RWPE2 (cell line): ENCODE results near the gene PCNT.

ENCODE experiments used
- ATAC-seq: fragments of 200-7000 bp; cut with Tn5 transposase; 3 replicates; pipeline ENCODE4 v1.9.1; 2021; ENCODE audit warnings: low read depth
- DNase-seq: peaks from one replicate; pipeline ENCODE4 v3.0.0-alpha.2; 2020; ENCODE audit warnings: low spot score
- H3K27ac ChIP-seq: fragments of 450-650 bp; 2 replicates; pipeline ENCODE4 v1.5.1; 2017; ENCODE audit warnings: mild to moderate bottlenecking; ENCODE audit not compliant: poor library complexity, severe bottlenecking
- H3K27me3 ChIP-seq: fragments of 250-450 bp; sonication (Bioruptor Pico); 2 replicates; pipeline ENCODE4 v1.5.1; 2021; ENCODE audit warnings: mild to moderate bottlenecking, moderate library complexity; ENCODE audit not compliant: insufficient read depth, poor library complexity, severe bottlenecking
- H3K36me3 ChIP-seq: fragments of 250-450 bp; sonication (Bioruptor Pico); 2 replicates; pipeline ENCODE4 v1.5.1; 2020; ENCODE audit warnings: low read depth, mild to moderate bottlenecking, moderate library complexity
- H3K4me1 ChIP-seq: fragments of 250-450 bp; sonication (Bioruptor Pico); 2 replicates; pipeline ENCODE4 v1.5.1; 2021; ENCODE audit warnings: mild to moderate bottlenecking, moderate library complexity; ENCODE audit not compliant: insufficient read depth, poor library complexity, severe bottlenecking
- H3K4me3 ChIP-seq: fragments of 250-450 bp; sonication (Bioruptor Pico); 2 replicates; pipeline ENCODE4 v1.5.1; 2021; ENCODE audit warnings: mild to moderate bottlenecking, moderate library complexity; ENCODE audit not compliant: severe bottlenecking
- H3K9me3 ChIP-seq: fragments of 250-450 bp; sonication (Bioruptor Pico); 2 replicates; pipeline ENCODE4 v1.5.1; 2021; ENCODE audit warnings: mild to moderate bottlenecking, moderate library complexity; ENCODE audit not compliant: severe bottlenecking
- CTCF ChIP-seq: fragments of 450-650 bp; IDR thresholded peaks from one replicate; pipeline ENCODE4 v1.5.1; 2017; ENCODE audit warnings: mild to moderate bottlenecking, moderate library complexity; ENCODE audit not compliant: poor library complexity, severe bottlenecking

The PCNT gene

DNA sequence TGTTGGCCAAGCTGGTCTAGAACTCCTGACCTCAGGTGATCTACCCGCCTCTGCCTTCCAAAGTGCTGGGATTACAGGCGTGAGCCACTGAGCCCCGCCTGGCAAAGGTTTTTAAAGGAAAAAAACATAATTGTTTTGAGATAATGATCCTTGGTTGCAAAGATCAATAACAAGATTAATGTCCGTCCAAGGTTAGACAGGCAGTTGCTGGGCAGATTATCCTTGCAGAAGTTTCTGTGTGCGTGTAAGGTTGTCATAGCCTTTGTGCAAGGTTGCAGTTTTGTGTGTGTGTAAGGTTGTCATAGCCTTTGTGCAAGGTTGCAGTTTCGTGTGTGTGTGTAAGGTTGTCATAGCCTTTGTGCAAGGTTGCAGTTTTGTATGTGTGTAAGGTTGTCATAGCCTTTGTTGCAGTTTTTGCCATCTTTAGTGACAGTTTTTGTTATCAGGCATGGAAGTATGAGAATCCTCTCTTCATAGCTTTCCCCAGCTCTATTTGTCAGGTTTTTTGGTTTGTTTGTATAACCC, 34.2 kb upstream of the PCNT start:
- H3K36me3 ChIP-seq = peaks cover 28% of the 10 kb centered on the region
- no peak for ATAC-seq
- H3K9me3 ChIP-seq = no peaks in the 10 kb centered on the region
- no peak overlapping the region for H3K4me3 ChIP-seq
- no peak for DNase-seq
- TF ChIP-seq CTCF = no peak
- H3K27me3 ChIP-seq = no peaks in the 10 kb centered on the region
- H3K4me1 ChIP-seq = peaks cover 4% of the 10 kb centered on the region
- no peak overlapping the region for H3K27ac ChIP-seq

- Histone ChIP-seq H3K27ac (no peak overlapping the region), H3K4me3 (no peak overlapping the region), H3K36me3 (peaks cover 24% of the 10 kb centered on the region), H3K9me3 (no peaks in the 10 kb centered on the region), H3K4me1 (no peaks in the 10 kb centered on the region), H3K27me3 (no peaks in the 10 kb centered on the region)
- no peak for ATAC-seq
- DNase-seq = no peak
- TF ChIP-seq CTCF = no peak
Measured at GRCh38 chr21:46291561-46291960, 32.4 kb upstream of the PCNT start.

GRCh38 chr21:46294647-46295176, 29.2 kb upstream of the PCNT start:
- Histone ChIP-seq H3K9me3 (no peaks in the 10 kb centered on the region), H3K4me3 (no peak overlapping the region), H3K4me1 (no peaks in the 10 kb centered on the region), H3K27ac (peak overlapping the region; percentile 12), H3K27me3 (no peaks in the 10 kb centered on the region), H3K36me3 (peaks cover 11% of the 10 kb centered on the region)
- TF ChIP-seq CTCF = no peak
- DNase-seq = no peak
- ATAC-seq = peak; percentile 33; the same call in 2 of the 3 replicates

DNA sequence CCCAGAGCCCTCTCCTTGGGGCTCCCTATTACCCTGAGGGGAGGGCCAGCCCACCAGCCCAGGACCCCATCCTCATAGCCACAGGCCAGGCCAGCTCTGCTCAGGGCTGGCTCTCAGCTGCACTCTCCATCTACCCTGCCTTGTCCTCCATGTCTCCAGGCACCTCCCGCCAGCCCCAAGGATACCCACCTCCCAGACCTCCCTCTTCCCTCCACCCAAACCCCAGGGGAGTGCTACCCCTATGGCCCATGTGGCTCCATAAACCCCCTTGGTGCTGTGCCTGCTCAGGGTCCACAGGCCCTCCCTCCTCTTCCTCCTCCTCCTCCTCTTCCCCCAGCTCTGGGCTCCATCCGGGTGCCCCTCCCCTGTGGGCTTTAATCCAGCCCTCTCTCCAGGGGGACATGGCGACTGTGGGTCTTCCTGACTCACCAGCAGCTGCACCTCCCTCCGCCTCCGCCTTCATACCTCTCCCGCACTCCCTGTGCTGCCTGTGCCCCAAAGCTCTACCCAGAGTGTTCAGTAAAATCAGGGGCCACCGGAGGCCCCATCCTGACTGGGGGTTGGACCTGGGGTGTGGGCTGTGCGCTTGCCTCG, 28.7 kb upstream of the PCNT start:
- TF ChIP-seq CTCF = no peak
- peak overlapping the region; percentile 12 for H3K27ac ChIP-seq
- H3K9me3 ChIP-seq = no peaks in the 10 kb centered on the region
- 0 out of 3 replicates have a peak, but pooled peaks have one; percentile 10 for ATAC-seq
- H3K4me1 ChIP-seq = no peaks in the 10 kb centered on the region
- peaks cover 11% of the 10 kb centered on the region for H3K36me3 ChIP-seq
- DNase-seq = no peak
- no peak overlapping the region for H3K4me3 ChIP-seq
- H3K27me3 ChIP-seq = no peaks in the 10 kb centered on the region

GRCh38 chr21:46295996-46296752, 27.8 kb upstream of the PCNT start:
- Histone ChIP-seq H3K27me3 (no peaks in the 10 kb centered on the region), H3K4me3 (no peak overlapping the region), H3K27ac (no peak overlapping the region), H3K9me3 (no peaks in the 10 kb centered on the region), H3K36me3 (peaks cover 10% of the 10 kb centered on the region), H3K4me1 (no peaks in the 10 kb centered on the region)
- TF ChIP-seq CTCF = no peak
- no peak for DNase-seq
- ATAC-seq = no peak
